ENCODE data around the gene SYNE1. TPM values are rescaled to one million over a fixed set of nuclear protein-coding genes. Genes with fewer than 3 reads are reported as not detected.

Gene SYNE1
- total RNA-seq, 1 experiment from 2014 or later: 3.0 TPM

DNA sequence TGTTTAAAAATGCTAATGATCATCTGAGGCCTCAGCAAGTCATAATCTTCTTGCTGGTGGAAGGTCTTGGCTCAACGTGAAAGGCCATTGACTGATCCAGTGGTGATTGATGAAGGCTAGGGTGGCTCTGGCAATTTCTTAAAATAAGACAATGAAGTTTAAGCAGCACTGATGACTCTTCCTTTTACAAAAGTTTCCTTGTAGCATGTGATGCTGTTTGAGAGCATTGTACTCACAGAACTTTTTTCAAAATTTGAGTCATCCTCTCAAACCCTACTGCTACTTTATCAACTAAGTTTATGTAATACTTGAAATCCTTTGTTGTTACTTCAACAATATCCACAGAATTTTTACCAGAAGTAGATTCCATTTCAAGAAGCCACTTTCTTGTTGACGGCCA lies 447.4 kb downstream of the SYNE1 start:
- Mint-ChIP-seq H3K4me1 (no peaks in the 10 kb centered on the region), H3K27me3 (ENCODE audit: low read depth) (no peaks in the 10 kb centered on the region), H3K36me3 (ENCODE audit: insufficient read depth in 1 of 3, low read depth in 3 of 3) (no peaks in the 10 kb centered on the region; a peak in 1 of 7 replicates), H3K4me3 (no peak overlapping the region), H3K9me3 (no peaks in the 10 kb centered on the region), H3K27ac (no peak overlapping the region)
- TF ChIP-seq, protein P1, sequence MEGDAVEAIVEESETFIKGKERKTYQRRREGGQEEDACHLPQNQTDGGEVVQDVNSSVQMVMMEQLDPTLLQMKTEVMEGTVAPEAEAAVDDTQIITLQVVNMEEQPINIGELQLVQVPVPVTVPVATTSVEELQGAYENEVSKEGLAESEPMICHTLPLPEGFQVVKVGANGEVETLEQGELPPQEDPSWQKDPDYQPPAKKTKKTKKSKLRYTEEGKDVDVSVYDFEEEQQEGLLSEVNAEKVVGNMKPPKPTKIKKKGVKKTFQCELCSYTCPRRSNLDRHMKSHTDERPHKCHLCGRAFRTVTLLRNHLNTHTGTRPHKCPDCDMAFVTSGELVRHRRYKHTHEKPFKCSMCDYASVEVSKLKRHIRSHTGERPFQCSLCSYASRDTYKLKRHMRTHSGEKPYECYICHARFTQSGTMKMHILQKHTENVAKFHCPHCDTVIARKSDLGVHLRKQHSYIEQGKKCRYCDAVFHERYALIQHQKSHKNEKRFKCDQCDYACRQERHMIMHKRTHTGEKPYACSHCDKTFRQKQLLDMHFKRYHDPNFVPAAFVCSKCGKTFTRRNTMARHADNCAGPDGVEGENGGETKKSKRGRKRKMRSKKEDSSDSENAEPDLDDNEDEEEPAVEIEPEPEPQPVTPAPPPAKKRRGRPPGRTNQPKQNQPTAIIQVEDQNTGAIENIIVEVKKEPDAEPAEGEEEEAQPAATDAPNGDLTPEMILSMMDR (conservative IDR thresholded peaks at IDR 0.05): no peak
- Histone ChIP-seq H2BK120ac (ENCODE audit: low read depth, low read length, poor library complexity, severe bottlenecking) (no peak overlapping the region), H2AK5ac (ENCODE audit: insufficient read length, low read length) (no peak overlapping the region), H3K79me1 (ENCODE audit: insufficient read depth, low read depth, low read length, poor library complexity, severe bottlenecking) (no peaks in the 10 kb centered on the region), H4K8ac (replicated peaks; ENCODE audit: insufficient read length, low read depth, low read length) (no peak overlapping the region), H2BK12ac (ENCODE audit: insufficient read length, low read depth, low read length) (no peak overlapping the region), H3K18ac (ENCODE audit: insufficient read length, low read depth, low read length) (no peak overlapping the region), H3K4me1 (ENCODE audit: insufficient read depth, low read length) (no peaks in the 10 kb centered on the region), H3K56ac (ENCODE audit: insufficient read length, low read depth, low read length) (no peak overlapping the region), H4K5ac (ENCODE audit: insufficient read length, low read depth, low read length) (no peak overlapping the region), H3K27me3 (ENCODE audit: insufficient read depth, low read length) (no peaks in the 10 kb centered on the region), H4K20me1 (ENCODE audit: control insufficient read depth, insufficient read depth, insufficient read length) (no peaks in the 10 kb centered on the region), H3K9ac (ENCODE audit: extremely low read depth, insufficient read length, low read length) (no peak overlapping the region), H3K14ac (ENCODE audit: insufficient read depth, low read length) (no peak overlapping the region), H3K9me3 (ENCODE audit: control insufficient read depth, low read depth, low read length) (no peaks in the 10 kb centered on the region), H3K4me2 (ENCODE audit: insufficient read depth, insufficient read length, low read length) (no peak overlapping the region), H2BK20ac (ENCODE audit: low read depth, low read length, poor library complexity, severe bottlenecking) (no peak overlapping the region), H2BK5ac (ENCODE audit: insufficient read length, low read length) (no peak overlapping the region), H2AFZ (ENCODE audit: low read length) (no peak overlapping the region), H4K91ac (ENCODE audit: insufficient read length, low read depth, low read length) (no peak overlapping the region), H3K79me2 (ENCODE audit: insufficient read depth, low read length) (no peaks in the 10 kb centered on the region), H3K23ac (ENCODE audit: insufficient read length, low read depth, low read length) (no peak overlapping the region), H2BK15ac (ENCODE audit: low read depth, low read length) (no peak overlapping the region), H3K27ac (ENCODE audit: insufficient read length, low read depth, low read length) (no peak overlapping the region), H3T11ph (ENCODE audit: low read length) (no peak overlapping the region), H3K23me2 (ENCODE audit: insufficient read length, low read depth, low read length, poor library complexity, severe bottlenecking) (no peaks in the 10 kb centered on the region), H3K4ac (ENCODE audit: low read depth, low read length) (no peak overlapping the region)
- no peak for DNase-seq
- no CpG with 5 or more reads among the region's 2 CpGs for WGBS (ENCODE audit: extremely low coverage, insufficient read length, low lambda C conversion rate)
